Activated CD8-positive, alpha-beta memory T cell treated with anti-CD3 and anti-CD28 coated beads, Interleukin-2, amount 50 U/mL, for 24 hours (primary cell): Measurements from ENCODE around the gene SDC3.
"Not testable (repeated sequence)": the region's sequence is repeated elsewhere in the genome, so short reads cannot be mapped to it uniquely, and the experiment has no call there.

Experiments
- DNase-seq: peaks from one replicate; pipeline ENCODE4 v3.0.0-alpha.2; 2020; ENCODE audit errors: extremely low read depth

SDC3 gene, protein sequence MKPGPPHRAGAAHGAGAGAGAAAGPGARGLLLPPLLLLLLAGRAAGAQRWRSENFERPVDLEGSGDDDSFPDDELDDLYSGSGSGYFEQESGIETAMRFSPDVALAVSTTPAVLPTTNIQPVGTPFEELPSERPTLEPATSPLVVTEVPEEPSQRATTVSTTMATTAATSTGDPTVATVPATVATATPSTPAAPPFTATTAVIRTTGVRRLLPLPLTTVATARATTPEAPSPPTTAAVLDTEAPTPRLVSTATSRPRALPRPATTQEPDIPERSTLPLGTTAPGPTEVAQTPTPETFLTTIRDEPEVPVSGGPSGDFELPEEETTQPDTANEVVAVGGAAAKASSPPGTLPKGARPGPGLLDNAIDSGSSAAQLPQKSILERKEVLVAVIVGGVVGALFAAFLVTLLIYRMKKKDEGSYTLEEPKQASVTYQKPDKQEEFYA

DNA sequence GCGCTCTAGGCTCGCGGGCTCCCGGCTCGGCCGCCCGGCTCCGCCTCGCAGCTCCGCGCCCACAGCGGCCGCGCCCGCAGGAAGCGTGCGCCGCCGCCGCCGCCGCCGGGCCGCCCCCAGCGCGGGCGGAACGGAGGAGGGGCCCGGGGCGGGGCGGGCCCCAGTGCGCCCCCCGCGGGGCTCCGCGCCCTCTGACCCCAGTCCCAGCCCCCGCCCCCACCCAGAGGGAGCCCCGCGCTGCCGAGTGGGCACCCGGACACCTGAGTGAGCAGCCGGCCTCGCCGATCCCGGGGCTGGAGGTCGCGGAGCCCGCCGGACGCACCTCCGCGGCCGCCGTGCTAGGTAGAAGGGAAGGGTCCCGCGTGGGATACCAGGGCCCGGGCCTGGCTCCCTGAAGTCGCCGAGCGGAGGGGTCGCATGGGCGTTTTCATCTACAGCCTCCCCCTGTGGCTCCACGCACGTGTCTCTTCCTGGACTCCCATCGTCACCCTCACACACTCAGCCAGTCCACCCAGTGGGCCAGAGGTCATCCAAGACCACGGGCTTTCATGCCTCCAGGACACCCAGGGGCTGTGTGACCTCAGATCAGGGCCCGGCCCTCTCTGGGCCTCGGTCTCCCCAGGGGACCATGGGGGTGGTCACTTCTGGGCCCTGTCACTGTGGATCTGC, at the start of gene SDC3:
Gene SDC3 (minus strand): TSS at position 63 of the 669 bp plus-strand sequence. CDS start 172 bp downstream, outside the sequence.
- no peak for DNase-seq

DNA sequence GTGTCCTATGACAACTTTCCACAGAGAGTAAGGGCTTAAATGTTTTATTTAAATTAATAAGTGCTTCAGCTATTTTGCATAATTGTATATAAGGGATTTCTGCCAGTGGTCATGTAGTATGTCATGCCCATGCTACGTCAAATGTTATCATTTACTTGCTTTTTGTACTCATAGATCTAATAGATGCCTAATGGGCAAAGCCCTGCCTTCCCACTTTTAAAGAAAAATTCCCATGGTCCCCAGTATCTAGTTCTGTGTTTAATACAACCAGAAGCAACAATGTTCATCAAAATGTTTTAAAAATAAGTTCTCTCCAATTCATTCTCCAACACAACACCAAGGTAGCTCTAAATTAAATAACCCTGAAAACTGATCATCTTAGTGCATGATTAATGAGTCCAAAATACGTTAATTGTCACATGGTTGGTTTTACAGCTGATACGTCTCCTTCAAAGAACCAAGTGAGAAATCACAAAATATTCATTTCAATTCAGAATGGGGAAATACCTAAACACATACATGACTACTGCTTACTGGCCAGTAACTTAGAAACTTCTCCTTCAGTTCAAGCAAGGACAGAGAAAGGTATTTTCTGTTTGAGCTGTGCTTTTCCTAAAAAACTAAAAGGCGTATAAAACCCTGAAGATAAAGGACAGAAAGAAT, 49.1 kb upstream of the SDC3 start:
- no peak for DNase-seq

DNA sequence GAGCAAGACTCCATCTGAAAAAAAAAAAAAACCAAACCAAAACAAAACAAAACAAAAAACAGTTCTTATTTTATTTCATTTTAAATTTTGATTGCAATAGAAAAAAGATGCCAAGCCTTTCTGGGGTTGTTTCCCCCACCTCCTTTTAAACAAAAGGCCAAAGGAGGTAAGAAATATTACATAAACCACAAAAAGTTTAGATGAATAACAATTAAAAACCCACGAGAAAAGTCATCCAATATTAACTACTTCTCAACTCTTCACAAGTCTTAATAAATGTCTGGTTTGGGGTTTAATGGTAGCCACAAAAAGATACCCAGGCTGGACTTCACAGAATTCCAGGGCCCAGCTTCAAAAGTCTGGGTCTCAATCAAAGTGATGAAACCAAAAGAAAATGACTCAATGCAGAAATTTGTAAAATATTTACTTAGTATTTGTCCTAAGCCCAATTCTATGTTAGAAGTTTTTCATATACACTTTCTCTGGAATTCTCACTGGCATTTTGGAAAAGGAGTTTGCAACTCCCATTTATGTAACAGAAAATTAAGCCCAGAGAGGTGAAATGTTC, 47.0 kb upstream of the SDC3 start:
- DNase-seq, result no peak

DNA sequence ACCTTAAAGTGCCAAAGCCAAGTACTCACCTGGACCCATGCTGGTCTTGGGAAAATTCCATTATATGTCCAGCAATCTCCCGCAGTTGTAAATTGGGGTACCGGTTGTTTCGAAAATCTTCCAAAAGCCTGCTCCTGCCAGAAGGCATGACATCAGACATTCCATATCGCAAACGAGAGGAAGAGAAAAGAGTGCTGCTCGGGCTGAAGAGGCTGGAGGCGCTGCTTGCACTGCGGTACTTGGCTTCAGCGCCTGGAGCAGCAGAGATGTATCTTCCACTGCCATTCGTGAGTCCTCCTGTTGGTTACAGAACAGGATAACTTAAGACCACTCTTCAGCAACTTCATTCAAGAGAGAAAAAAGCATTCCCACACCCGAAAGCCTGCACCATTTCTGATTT, 45.1 kb upstream of the SDC3 start:
- no peak for DNase-seq

DNA sequence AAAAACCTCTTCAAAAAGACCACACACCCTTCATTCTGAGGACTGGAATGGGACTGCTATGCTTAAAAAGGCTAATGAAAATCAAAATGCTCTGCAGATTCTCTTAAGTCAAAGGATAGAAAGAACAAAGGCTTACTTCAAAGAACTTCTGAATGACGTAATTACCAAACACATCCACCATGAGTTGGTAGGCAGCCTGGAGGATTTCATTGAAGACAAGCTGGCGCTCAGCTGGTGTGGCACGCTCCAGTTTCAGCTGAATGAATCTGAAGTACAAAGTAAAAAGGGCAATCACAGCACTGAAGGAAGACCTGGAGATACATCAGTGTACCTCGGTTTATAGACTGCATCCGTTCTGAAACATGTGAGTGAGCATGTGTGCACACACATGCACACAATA, 43.5 kb upstream of the SDC3 start:
- DNase-seq, result no peak

DNA sequence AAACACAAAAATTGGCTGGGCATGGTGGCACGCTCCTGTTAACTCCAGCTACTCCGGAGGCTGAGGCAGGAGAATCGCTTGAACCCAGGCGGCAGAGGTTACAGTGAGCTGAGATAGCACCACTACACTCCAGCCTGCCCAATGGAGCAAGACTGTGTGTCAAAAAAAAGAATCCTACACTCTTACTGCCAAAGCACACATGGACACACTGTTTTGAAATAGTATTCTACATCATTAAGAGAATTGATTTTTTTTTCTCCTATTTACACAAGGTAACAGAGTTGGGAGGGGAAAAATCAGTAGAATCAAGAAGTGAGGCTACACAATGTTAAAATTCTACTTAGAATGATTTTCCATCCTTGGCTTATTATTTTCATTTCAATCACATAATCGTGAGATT, 42.1 kb upstream of the SDC3 start:
- no peak for DNase-seq

DNA sequence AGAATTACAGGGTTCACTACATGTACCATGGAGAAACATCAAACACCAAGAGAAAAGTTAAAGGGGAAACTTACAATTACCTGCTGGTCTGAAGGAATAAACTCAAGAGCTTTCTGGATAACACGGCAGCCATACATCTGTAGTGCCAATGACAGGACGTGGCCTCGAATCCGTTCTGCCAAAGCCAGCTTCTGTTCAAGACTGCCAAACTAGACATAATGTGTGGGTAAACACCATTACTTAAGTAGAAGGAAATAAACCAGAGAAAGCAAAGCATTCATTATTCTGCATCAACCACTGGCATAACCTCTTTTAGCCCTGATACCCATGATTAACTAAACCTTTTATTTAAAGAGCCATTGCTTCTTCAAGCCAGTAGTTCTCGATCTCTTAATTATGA, 41.5 kb upstream of the SDC3 start:
- DNase-seq, result no peak

DNA sequence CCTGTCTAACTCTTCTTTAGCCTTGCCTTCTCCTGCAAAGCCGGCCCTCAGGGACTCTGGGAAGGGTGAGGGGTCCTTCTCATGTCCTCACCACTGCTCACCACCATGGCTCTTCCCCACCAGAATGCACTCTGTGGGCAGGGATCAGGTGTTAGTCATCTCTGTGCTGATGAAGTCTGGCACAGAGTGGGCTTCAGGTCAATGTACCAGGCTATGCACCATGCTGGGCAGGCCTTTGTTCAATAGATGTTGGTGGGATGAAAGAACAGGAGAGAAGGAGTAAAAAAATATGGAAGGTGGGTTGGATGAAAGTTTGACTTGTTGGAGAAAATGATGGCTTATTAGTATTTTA, 40.9 kb upstream of the SDC3 start:
- DNase-seq, result not testable (repeated sequence)

DNA sequence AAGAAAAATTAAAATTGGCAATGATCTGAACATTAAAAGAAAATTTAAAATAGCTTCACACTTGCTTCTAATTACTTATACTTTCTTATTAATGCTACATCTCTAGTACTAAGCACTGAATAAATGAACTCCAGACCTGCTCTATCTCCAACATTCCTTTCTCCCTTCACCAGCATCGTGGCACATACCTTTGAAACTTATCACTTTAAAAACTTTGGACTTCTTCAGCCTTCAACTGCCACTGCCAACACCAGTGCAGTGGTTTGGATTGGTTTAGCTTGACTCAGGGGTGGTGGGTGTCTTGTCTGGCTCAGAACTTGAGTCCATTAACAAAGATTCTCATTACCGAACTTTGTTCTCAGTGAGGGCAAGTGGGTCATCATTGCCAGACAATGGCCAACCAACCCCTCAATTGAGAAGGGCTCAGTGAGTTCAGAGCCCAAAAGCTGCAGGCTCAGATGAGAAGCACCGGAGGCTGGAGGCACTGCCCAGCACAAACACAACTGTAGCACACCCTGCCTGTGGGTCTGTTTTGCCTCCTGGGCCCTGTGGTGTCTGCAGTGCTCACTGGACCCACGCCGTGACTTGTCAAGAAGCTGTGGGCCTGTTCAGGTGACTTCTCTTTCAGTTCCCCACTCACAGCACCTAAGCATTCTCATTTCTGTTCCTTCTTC, 40.4 kb upstream of the SDC3 start:
- not testable (repeated sequence) for DNase-seq

DNA sequence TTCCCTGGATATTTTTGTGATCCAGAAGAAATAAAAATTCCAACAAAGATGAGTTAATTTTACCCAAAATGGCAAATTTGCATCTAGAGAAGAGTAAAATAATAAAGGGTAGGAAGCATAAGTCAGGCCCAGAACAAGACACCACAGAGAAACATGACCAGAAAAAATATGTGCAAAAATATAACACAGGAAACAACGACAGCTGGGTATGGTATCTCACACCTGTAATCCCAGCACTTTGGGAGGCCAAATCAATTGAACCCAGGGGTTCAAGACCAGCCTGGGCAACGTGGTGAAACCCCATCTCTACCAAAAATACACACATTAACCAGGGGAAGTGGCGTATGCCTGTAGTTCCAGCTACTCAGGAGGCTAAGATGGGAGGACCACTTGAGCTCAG, 39.7 kb upstream of the SDC3 start:
- DNase-seq, result no peak

DNA sequence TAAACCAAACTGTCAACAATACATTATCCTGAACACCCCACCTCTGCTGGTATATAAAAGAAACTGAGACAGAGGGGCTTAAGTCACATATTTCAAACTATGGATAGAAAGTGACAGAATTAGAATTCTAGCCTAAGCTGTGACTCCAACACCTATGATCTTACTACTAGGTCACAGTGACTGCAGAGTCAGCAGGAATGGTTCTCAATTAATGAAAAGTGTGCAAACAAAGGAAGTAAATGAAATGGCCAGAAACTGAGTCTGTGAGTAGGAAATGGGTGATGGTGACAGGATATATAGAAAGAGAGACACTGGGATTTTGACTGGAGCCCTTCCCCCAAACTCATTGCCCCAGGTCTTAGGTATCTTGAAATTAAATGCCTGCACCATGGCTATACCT, 38.7 kb upstream of the SDC3 start:
- DNase-seq, result no peak

DNA sequence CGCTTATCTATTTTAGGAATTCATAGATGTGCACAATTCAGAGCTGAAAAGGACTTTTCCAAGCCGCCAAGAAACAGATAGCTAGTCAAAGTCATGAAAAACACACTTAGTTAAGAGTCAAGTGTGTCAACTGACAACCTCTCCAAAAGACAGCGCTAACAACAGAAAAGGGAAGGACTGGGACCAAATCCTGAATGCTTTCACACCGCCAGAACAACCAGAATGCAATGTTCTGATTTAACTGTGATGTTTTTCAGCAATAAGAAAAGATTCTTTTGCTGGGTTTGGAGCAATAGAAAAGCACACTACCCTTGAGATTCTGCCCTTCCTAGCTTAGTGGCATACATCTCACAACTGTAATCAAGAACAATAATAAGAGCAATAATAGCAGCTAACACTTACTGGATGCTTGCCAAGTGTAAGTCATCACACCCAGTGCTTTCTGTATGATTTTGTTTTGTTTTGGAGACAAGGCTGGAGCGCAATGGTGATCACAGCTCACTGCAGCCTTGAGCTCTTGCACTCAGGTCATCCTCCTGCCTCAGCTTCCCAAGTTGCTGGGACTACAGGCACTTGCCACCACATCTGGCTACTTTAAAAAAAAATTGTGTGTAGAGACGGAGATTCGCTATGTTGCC, 33.9 kb upstream of the SDC3 start:
- no peak for DNase-seq

DNA sequence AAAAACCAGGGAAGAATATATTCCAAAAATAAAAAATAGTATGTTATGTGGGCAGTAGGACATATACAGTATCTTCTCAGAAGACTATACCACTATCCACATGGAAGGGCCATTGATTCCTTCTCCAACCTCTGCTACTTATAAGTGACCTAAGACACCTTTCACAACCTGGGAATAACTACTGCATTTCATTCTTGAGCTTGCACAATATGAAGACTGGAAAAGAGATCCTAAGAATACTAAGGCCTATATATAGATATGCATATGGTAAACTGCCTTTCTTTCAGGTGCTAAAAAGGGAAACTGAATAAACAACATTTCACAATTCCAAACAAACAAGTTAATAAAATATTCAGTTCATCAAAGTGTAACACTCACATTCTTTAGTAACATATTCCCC, 32.0 kb upstream of the SDC3 start:
- DNase-seq, result no peak

DNA sequence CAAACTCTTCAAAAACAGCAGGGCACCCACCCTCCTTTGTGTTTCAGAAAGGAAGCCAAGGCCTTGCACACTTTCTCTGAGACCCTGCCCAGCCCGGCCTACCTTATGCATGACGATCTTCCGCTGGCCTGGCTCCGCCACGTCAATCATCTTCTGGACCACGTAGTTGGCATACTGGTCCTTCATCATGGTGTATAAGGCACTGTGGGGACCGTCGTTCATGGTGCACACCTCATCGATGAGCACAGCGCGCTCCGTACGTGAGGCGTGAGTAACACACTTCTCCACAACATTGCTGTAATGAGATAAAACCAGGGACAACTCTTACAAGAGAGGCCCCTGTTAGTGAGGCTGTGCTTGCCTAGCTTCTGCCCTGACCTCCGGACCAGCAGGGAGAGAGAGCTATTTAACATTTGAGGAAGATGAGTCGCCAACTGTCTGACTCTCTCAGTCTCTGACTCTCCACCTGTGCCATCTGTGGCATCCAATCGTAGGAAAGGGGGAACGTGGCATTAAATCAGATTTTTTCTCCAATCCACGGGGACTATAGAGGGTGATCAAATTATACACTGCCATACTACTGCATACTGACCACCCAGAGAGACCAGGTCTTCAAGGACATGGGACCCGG, 28.1 kb upstream of the SDC3 start:
- DNase-seq, result no peak

DNA sequence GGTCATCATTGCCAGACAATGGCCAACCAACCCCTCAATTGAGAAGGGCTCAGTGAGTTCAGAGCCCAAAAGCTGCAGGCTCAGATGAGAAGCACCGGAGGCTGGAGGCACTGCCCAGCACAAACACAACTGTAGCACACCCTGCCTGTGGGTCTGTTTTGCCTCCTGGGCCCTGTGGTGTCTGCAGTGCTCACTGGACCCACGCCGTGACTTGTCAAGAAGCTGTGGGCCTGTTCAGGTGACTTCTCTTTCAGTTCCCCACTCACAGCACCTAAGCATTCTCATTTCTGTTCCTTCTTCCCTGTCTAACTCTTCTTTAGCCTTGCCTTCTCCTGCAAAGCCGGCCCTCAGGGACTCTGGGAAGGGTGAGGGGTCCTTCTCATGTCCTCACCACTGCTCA, 27.2 kb upstream of the SDC3 start:
- DNase-seq, result not testable (repeated sequence)

DNA sequence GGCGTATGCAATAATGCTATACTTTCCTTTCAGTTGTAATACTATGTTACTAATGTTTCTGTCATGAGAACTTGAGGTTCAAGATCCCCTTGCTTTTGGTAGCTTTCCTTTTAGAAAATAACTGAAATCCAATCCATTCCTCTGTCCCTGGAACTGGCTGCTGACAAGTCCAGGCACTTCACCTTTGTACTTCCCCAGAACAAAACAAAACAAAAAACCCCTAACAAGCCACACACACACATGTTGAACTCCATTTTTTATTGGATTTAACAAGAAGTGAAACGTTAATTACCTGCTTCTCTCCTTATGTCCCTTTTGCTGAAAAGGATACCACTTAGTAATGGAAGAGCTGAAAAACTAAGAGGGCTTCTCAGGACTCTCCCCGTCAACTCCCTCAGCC, 26.1 kb upstream of the SDC3 start:
- no peak for DNase-seq

DNA sequence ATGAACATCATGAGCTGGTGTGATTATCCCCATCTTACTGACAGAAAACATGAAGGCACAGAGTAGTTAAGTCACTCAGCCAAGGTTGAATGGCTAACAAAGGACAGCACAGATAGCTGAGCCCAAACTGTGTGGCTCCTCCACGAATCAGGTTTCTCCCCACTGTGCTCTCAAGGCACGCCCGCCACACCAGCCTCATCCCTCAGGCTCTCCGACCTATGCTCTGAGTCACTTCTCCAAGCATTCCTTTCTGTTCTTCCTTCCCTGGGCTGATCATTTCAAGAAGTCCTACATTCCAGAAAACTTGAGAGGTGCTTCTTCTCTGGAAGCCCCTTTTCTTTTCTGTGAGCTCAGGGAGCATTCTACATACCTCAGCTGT, 25.3 kb upstream of the SDC3 start:
- DNase-seq, result no peak

DNA sequence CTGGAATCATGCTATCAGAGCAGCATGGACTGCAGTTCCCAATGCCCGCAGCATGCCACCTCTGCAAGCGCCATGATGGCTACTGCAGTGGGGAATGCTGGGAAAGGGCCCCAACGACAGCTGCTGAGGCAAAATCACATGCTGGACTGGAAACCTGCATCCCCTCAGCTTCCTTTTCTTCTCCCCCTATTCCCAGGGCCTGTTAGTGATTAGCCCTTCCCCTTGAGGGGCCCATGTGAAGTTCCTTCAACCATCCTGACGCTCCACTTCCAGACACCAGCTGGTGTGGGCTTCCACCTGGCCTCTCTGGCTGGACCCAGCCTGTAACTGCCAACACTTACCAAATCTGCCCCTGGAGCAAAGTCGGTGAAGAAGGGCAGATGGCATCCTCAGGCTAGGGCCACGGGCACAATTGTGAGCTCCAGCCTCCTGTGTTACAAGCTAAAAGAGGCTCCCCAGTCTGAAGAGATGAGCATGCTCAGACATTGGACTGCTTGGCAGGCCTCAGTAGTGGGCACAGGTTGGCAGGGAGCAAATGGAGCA, 22.1 kb upstream of the SDC3 start:
- DNase-seq, result no peak

DNA sequence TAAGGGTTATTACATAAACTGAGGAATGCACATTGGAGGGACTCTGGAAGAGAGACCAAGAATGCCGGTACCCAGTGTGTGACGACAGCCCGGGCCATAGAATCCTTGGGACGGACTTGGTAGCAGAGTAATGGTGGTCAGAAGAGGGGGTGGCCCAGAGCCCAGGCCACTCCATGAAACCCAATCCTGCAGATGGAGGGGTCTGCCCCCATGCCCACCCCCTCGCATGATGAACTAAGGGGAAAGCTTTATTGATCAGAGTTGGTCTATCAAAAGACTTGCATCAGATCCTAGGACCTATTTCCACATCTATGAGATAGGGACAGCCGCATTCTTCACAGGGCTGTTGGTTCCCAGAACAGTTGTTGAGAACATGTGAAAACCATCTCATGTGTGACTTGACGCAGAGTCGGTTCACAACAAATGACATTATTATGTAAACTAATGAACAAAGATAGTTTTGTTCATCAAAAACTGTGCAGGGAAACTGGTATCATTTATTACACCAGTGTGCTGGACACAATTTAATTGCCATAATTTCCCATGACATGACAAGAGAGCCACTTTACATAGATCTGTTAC, 21.5 kb upstream of the SDC3 start:
- DNase-seq, result no peak

DNA sequence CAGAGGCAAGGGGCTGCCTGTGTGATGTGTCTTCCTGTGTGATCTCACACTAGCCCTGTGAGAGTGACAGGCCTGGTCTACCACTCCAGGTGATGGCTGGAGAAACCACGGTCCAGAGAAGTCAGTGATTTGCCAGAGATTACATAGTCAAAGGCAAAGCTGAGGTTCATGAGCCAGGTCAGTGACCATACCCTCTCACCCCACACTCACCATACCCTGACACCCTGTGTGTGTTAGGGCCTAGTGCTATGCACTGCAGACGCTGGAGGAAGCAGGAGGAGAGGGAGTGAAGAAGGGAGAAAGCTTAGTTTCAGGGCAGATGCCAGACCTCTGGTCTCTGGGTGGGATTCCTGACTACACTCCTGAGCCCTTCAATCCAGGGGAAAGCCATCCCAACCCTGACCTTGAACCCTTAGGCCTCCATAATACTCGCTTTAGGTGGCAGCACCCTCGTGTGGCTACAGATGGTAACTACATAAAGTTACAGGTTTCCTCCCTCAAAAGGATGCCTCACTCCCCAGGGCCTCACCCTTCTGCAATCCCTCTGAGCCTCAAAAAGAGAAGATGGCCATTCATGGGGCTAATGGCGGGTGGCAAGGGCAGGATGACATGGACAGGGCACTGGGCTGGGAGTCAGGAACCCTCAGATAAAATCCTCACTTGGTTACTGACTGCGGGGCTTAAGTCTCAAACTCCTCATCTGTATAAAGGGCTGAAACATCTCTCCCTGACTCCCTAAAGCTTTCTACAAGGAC, 20.8 kb upstream of the SDC3 start:
- peak; percentile 19 for DNase-seq
